ENCODE measurements around the gene ALG3.

ALG3 gene

DNA sequence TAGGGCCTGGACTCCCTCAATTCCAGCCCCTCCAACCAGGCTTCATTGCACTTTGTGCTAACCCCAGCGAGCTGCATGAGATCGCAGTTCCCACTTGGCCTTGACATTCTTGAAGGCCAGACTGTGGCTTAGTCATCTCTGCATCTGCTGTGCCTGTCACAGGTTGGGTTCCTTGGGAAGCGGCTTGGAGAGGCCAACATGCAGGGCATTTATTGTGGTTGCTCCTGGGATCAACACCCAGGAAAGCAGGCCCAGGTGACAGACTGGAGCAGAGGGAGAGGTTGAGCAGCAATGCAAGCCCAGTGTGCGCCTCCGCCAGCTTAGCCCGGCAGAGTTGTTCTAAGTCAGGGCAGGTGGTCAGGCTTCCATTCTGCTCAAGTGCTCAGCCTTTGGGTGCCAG lies 52.2 kb downstream of the ALG3 start:
- no peaks in the 10 kb centered on the region for H3K4me1 Mint-ChIP-seq
- no peaks in the 10 kb centered on the region for H3K9me3 Mint-ChIP-seq
- no peak overlapping the region for H3K4me3 Mint-ChIP-seq
- no peak overlapping the region for H3K27ac Mint-ChIP-seq
- H3K36me3 Mint-ChIP-seq, result peaks cover 5% of the 10 kb centered on the region
- no peaks in the 10 kb centered on the region for H3K27me3 Mint-ChIP-seq

DNA sequence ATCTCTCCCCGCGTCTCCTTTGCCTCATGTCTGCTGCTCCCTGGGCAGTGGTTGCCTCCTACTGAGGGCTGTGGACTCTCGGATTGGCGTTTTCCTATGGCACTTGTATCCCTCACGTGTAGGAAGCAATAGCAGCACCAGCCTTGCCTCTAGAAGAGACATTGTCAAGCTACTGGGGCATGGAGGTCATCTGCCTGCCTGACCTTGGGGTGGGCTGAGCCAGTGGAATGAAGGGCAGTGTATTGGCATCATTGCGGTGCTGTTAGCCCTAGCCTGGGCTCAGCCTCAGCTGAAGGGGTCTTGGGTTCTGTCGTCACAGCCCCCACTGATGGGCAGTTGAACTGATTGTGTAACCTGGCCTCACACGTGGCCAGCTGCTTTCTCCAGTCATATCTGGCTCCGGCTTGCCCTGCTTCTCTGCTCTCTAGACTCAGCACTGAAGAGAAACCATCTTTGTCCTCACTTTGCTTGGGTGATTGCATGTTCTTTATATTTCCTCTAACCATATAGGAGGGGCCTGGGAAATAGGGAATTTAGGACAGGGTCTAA lies 54.7 kb downstream of the ALG3 start:
- H3K4me3 Mint-ChIP-seq, result no peak overlapping the region
- H3K27ac Mint-ChIP-seq, result no peak overlapping the region
- H3K36me3 Mint-ChIP-seq, result peaks cover 8% of the 10 kb centered on the region
- H3K4me1 Mint-ChIP-seq, result peaks cover 6% of the 10 kb centered on the region
- no peaks in the 10 kb centered on the region for H3K27me3 Mint-ChIP-seq
- H3K9me3 Mint-ChIP-seq, result no peaks in the 10 kb centered on the region

DNA sequence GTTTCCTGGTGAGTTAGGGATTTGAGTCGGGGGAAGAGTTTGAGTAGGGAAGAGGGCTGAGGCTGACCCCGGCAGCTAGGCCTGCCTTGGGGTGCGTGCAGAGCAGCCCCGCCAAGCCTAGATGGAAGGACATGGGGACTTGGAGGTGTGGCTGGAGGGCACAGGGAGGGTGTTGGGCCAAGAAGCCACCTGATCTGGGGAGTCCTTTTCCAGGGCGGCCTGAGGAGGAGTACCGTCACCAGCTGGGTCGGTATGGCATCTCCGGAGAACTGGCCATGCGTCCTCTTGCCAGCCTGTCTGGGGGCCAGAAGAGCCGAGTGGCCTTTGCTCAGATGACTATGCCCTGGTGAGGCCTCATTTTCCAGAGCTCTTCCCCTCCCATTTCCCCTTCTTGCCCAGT lies 55.9 kb downstream of the ALG3 start:
- Mint-ChIP-seq H3K27me3 (no peaks in the 10 kb centered on the region), H3K4me3 (no peak overlapping the region), H3K4me1 (peaks cover 17% of the 10 kb centered on the region), H3K27ac (no peak overlapping the region), H3K36me3 (peaks cover 10% of the 10 kb centered on the region), H3K9me3 (no peaks in the 10 kb centered on the region)
